Activated T-cell treated with anti-CD3 and anti-CD28 coated beads, Interleukin-2, amount 50 U/mL, for 24 hours (primary cell): ENCODE data around the gene OR8K1.

ENCODE experiments used
- DNase-seq: peaks from one replicate; pipeline ENCODE4 v3.0.0-alpha.2; 2020
- H3K27ac Mint-ChIP-seq: 2 replicates; pipeline ENCODE4 v1.8.0; 2020; ENCODE audit warnings: mild to moderate bottlenecking, mixed read lengths
- H3K27me3 Mint-ChIP-seq: 2 replicates; pipeline ENCODE4 v1.8.0; 2020; ENCODE audit warnings: mixed read lengths
- H3K36me3 Mint-ChIP-seq: 2 replicates; pipeline ENCODE4 v1.8.0; 2020; ENCODE audit warnings: low read depth, mixed read lengths
- H3K4me1 Mint-ChIP-seq: 2 replicates; pipeline ENCODE4 v1.8.0; 2020; ENCODE audit warnings: low read depth, mixed read lengths
- H3K4me3 Mint-ChIP-seq: 2 replicates; pipeline ENCODE4 v1.8.0; 2020; ENCODE audit warnings: mild to moderate bottlenecking, moderate library complexity, mixed read lengths
- H3K9me3 Mint-ChIP-seq: 2 replicates; pipeline ENCODE4 v1.8.0; 2020; ENCODE audit warnings: mixed read lengths

OR8K1 gene

DNA sequence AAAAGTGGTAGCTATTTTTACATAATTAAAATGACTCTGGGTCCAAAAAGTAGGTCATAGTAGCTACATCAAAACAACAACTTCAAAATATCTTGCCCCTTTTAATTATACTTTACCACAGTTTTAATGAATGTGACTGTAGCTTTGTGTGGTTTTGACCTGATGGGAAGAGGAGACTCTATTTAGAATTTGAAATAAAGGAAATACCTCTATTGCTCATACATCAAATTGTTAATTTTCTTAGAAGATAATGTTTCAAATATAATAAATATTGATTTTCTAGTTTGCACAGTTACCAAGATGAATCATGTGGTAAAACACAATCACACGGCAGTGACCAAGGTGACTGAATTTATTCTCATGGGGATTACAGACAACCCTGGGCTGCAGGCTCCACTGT lies at the start of gene OR8K1:
OR8K1 (plus strand) TSS at position 301 of the 400 bp plus-strand sequence; CDS start at position 301, 0 bp downstream.
- Mint-ChIP-seq H3K4me1 (no peaks in the 10 kb centered on the region), H3K36me3 (no peaks in the 10 kb centered on the region), H3K4me3 (no peak within 1 kb of the TSS), H3K27ac (no peak within 1 kb of the TSS), H3K27me3 (no peaks in the 10 kb centered on the region), H3K9me3 (peaks cover 27% of the 10 kb centered on the region)
- no peak for DNase-seq

DNA sequence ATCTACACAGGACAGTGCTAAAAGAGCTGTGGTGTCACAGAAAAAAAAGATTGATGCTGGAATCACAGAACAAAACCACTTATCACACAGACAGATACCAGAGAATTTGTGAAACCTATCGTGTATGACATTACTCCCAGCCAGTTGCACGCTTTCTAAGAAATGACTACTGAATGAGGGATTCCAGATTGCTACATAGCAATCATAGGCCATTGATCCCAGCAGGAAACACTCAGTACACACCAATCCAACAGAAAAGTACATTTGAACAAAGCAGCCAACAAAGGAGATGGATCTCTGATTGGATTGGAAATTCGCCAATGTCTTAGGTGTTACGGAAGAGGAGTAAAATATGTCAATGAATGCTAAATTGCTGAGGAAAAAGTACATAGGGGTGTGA lies 48.9 kb upstream of the OR8K1 start:
- H3K4me3 Mint-ChIP-seq: no peak overlapping the region
- no peaks in the 10 kb centered on the region for H3K4me1 Mint-ChIP-seq
- no peaks in the 10 kb centered on the region for H3K27me3 Mint-ChIP-seq
- peaks cover 14% of the 10 kb centered on the region for H3K9me3 Mint-ChIP-seq
- H3K36me3 Mint-ChIP-seq: no peaks in the 10 kb centered on the region
- no peak overlapping the region for H3K27ac Mint-ChIP-seq
- DNase-seq: no peak

- Mint-ChIP-seq H3K4me1 (no peaks in the 10 kb centered on the region), H3K27ac (no peak overlapping the region), H3K4me3 (no peak overlapping the region), H3K27me3 (no peaks in the 10 kb centered on the region), H3K36me3 (no peaks in the 10 kb centered on the region), H3K9me3 (peaks cover 24% of the 10 kb centered on the region)
- DNase-seq: no peak
Observed at GRCh38 chr11:56307836-56308235, 38.0 kb upstream of the OR8K1 start.

- H3K36me3 Mint-ChIP-seq: no peaks in the 10 kb centered on the region
- no peaks in the 10 kb centered on the region for H3K4me1 Mint-ChIP-seq
Observed at GRCh38 chr11:56314844-56315243, 31.0 kb upstream of the OR8K1 start, which contains the start of gene OR8K3. TSS of gene OR8K3 (plus strand) at chr11:56315144. CDS start at chr11:56318307, 3,163 bp downstream.

GRCh38 chr11:56331861-56332491 lies 13.9 kb upstream of the OR8K1 start:
- H3K9me3 Mint-ChIP-seq: peaks cover 14% of the 10 kb centered on the region
- no peaks in the 10 kb centered on the region for H3K36me3 Mint-ChIP-seq
- H3K4me3 Mint-ChIP-seq: no peak overlapping the region
- DNase-seq: no peak
- no peak overlapping the region for H3K27ac Mint-ChIP-seq
- no peaks in the 10 kb centered on the region for H3K4me1 Mint-ChIP-seq
- H3K27me3 Mint-ChIP-seq: no peaks in the 10 kb centered on the region

More at GRCh38 chr11:56314844-56315243, 31.0 kb upstream of the OR8K1 start, which contains the start of gene OR8K3:
- no peak for DNase-seq
- Mint-ChIP-seq H3K27ac (no peak within 1 kb of the TSS), H3K9me3 (peaks cover 4% of the 10 kb centered on the region), H3K4me3 (no peak within 1 kb of the TSS), H3K27me3 (no peaks in the 10 kb centered on the region)

DNA sequence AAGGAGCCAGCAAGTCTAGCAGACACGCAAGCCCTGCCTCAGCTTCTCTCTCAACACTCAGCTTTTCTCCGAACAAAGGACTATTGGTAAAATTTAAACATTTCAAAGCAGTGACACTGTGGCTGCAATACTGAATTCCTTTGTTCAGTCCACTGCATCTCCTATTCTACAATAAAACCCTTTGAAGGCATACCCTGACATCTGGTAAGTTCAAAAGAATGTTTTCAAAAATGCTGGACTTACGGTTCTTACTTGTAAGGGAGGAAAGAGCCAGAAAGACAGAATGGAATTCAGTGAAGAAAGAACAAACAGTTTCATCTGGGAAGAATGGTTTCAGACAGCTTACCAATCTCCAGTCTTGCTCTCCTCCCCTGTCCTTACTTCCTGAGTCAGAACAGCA lies 12.7 kb upstream of the OR8K1 start:
- Mint-ChIP-seq H3K36me3 (no peaks in the 10 kb centered on the region), H3K9me3 (peaks cover 15% of the 10 kb centered on the region), H3K27ac (no peak overlapping the region), H3K4me3 (no peak overlapping the region), H3K27me3 (no peaks in the 10 kb centered on the region), H3K4me1 (no peaks in the 10 kb centered on the region)
- no peak for DNase-seq

GRCh38 chr11:56340289-56340688 lies 5.5 kb upstream of the OR8K1 start:
- Mint-ChIP-seq H3K9me3 (peaks cover 38% of the 10 kb centered on the region), H3K27me3 (no peaks in the 10 kb centered on the region), H3K4me3 (no peak overlapping the region), H3K36me3 (no peaks in the 10 kb centered on the region), H3K4me1 (no peaks in the 10 kb centered on the region), H3K27ac (no peak overlapping the region)
- DNase-seq: no peak

DNA sequence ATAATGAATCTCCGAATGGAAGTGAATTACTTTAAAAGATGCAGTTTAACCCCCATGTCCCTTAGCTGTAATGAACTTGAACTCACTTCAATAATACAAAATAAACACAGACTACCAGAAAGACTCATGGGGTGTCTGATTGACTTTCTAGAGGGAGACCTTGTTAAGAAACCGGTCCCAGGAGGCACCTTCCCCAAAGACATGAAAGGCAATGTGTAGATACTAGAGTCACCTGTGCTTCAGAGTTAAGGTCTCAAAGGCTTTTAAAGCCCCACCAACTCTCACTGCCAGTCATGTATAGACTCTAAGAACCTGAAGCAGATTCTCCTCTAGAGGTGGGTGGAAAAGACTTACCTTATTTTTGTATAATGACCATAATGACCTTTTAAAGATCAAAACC lies 8.2 kb downstream of the OR8K1 start, which contains the start of gene OR8J1:
OR8J1 (plus strand) TSS at position 301 of the 400 bp plus-strand sequence. CDS start 5,956 bp downstream, outside the sequence.
- H3K9me3 Mint-ChIP-seq: peaks cover 4% of the 10 kb centered on the region
- H3K36me3 Mint-ChIP-seq: no peaks in the 10 kb centered on the region
- no peaks in the 10 kb centered on the region for H3K27me3 Mint-ChIP-seq
- H3K27ac Mint-ChIP-seq: no peak within 1 kb of the TSS
- no peaks in the 10 kb centered on the region for H3K4me1 Mint-ChIP-seq
- no peak for DNase-seq
- H3K4me3 Mint-ChIP-seq: no peak within 1 kb of the TSS

GRCh38 chr11:56375324-56375723 lies 29.5 kb downstream of the OR8K1 start, which contains the start of gene OR8U1:
TSS of gene OR8U1 (plus strand) at chr11:56375624. CDS start at chr11:56375624, 0 bp downstream.
- Mint-ChIP-seq H3K4me3 (no peak within 1 kb of the TSS), H3K36me3 (no peaks in the 10 kb centered on the region), H3K27me3 (no peaks in the 10 kb centered on the region), H3K27ac (no peak within 1 kb of the TSS), H3K9me3 (peaks cover 13% of the 10 kb centered on the region), H3K4me1 (no peaks in the 10 kb centered on the region)
- no peak for DNase-seq

GRCh38 chr11:56380120-56380519 lies 34.3 kb downstream of the OR8K1 start:
- H3K27me3 Mint-ChIP-seq: no peaks in the 10 kb centered on the region

GRCh38 chr11:56394381-56394780 lies 48.5 kb downstream of the OR8K1 start:
- H3K9me3 Mint-ChIP-seq: peaks cover 26% of the 10 kb centered on the region
- no peaks in the 10 kb centered on the region for H3K36me3 Mint-ChIP-seq
- no peak overlapping the region for H3K4me3 Mint-ChIP-seq
- no peaks in the 10 kb centered on the region for H3K4me1 Mint-ChIP-seq
- no peaks in the 10 kb centered on the region for H3K27me3 Mint-ChIP-seq
- no peak for DNase-seq
- no peak overlapping the region for H3K27ac Mint-ChIP-seq

More at GRCh38 chr11:56380120-56380519, 34.3 kb downstream of the OR8K1 start:
- no peak for DNase-seq
- no peak overlapping the region for H3K27ac Mint-ChIP-seq
- H3K36me3 Mint-ChIP-seq: no peaks in the 10 kb centered on the region
- peaks cover 19% of the 10 kb centered on the region for H3K9me3 Mint-ChIP-seq
- no peaks in the 10 kb centered on the region for H3K4me1 Mint-ChIP-seq
- H3K4me3 Mint-ChIP-seq: no peak overlapping the region

- H3K36me3 Mint-ChIP-seq: no peaks in the 10 kb centered on the region
- H3K9me3 Mint-ChIP-seq: peaks cover 22% of the 10 kb centered on the region
- no peaks in the 10 kb centered on the region for H3K4me1 Mint-ChIP-seq
- DNase-seq: no peak
- no peak overlapping the region for H3K27ac Mint-ChIP-seq
- no peaks in the 10 kb centered on the region for H3K27me3 Mint-ChIP-seq
- H3K4me3 Mint-ChIP-seq: no peak overlapping the region
Observed at GRCh38 chr11:56396047-56396446, 50.2 kb downstream of the OR8K1 start.
